PC-3 (cell line): ENCODE data around the gene FAR2. TPM values are rescaled to one million over a fixed set of nuclear protein-coding genes. Genes with fewer than 3 reads are reported as not detected.

ENCODE experiments used
- ATAC-seq: fragments of 200-7000 bp; cut with Tn5 transposase; 2 replicates; pipeline ENCODE4 v1.9.1; 2020; ENCODE audit warnings: mild to moderate bottlenecking, moderate library complexity
- BruUV-seq: library from RNA; stranded (reverse); fragments of 400-500 nt; replicated peaks from 2 replicates; lab custom pipeline; 2021; lab: Mats Ljungman, UMichigan
- CTCF ChIA-PET: fragments of 300-600 bp; sonication (Branson Sonifier 250); formaldehyde crosslinking; loops from one replicate; lab custom pipeline; 2022; ENCODE audit warnings: antibody characterized with exemption; lab: Charles Lee
- POLR2A ChIA-PET: fragments of 300-600 bp; sonication (Branson Sonifier 250); formaldehyde crosslinking; loops from one replicate; lab custom pipeline; 2022; ENCODE audit warnings: antibody characterized with exemption; ENCODE audit not compliant: unreplicated experiment; lab: Charles Lee
- DNase-seq: peaks from one replicate; pipeline ENCODE4 v3.0.0-alpha.2; 2015
- H2AFZ ChIP-seq: fragments of 300-600 bp; sonication (generic); 2 replicates; pipeline ENCODE4 v1.6.0; 2016; ENCODE audit warnings: antibody characterized with exemption, low read length
- H3F3A ChIP-seq: fragments of 300-600 bp; sonication (generic); one replicate; pipeline ENCODE4 v1.6.0; 2017; ENCODE audit warnings: antibody characterized with exemption, low read length, control low read depth, mild to moderate bottlenecking; ENCODE audit not compliant: unreplicated experiment
- H3K27ac ChIP-seq: fragments of 300-600 bp; sonication (generic); 2 replicates; pipeline ENCODE4 v1.5.1; 2016; ENCODE audit warnings: mild to moderate bottlenecking, low read length
- H3K27me3 ChIP-seq: fragments of 300-600 bp; sonication (generic); 2 replicates; pipeline ENCODE4 v1.6.1; 2016; ENCODE audit warnings: low read length, mixed read lengths
- H3K36me3 ChIP-seq: fragments of 300-600 bp; sonication (generic); 2 replicates; pipeline ENCODE4 v1.6.1; 2016; ENCODE audit warnings: low read depth, mixed run types, low read length, mixed read lengths
- H3K4me1 ChIP-seq: fragments of 300-600 bp; sonication (generic); 2 replicates; pipeline ENCODE4 v1.5.1; 2016; ENCODE audit warnings: low read length; ENCODE audit not compliant: insufficient read depth
- H3K4me2 ChIP-seq: fragments of 300-600 bp; sonication (generic); 2 replicates; pipeline ENCODE4 v1.6.0; 2016; ENCODE audit warnings: low read length
- H3K4me3 ChIP-seq: fragments of 300-600 bp; sonication (generic); 2 replicates; pipeline ENCODE4 v1.5.1; 2016; ENCODE audit warnings: mild to moderate bottlenecking, low read length, mixed read lengths
- H3K79me2 ChIP-seq: fragments of 300-600 bp; sonication (generic); 2 replicates; pipeline ENCODE4 v1.6.1; 2017; ENCODE audit warnings: low read length, mixed read lengths
- H3K9ac ChIP-seq: fragments of 300-600 bp; sonication (generic); 2 replicates; pipeline ENCODE4 v1.6.0; 2016; ENCODE audit warnings: mild to moderate bottlenecking, low read length
- H3K9me2 ChIP-seq: fragments of 300-600 bp; sonication (generic); replicated peaks from 2 replicates; pipeline ENCODE4 v1.6.1; 2016; ENCODE audit warnings: mixed run types, low read length, mixed read lengths
- H3K9me3 ChIP-seq: fragments of 300-600 bp; sonication (generic); 2 replicates; pipeline ENCODE4 v1.6.1; 2016; ENCODE audit warnings: low read length, mixed read lengths
- H4K20me1 ChIP-seq: fragments of 300-600 bp; sonication (generic); 2 replicates; pipeline ENCODE4 v1.6.1; 2016; ENCODE audit warnings: low read length, mixed read lengths
- EZH2 ChIP-seq: fragments of 300-600 bp; sonication (generic); IDR thresholded peaks from one replicate; pipeline ENCODE4 v1.6.1; 2017; ENCODE audit warnings: antibody characterized with exemption, mild to moderate bottlenecking, low read length; ENCODE audit not compliant: unreplicated experiment
- EZH2phosphoT487 ChIP-seq: fragments of 300-600 bp; sonication (generic); IDR thresholded peaks from 2 replicates; pipeline ENCODE4 v1.6.1; 2018; ENCODE audit warnings: mild to moderate bottlenecking, antibody characterized with exemption, low read length, borderline replicate concordance
- intact Hi-C: fragments of 100-400 bp; cut with micrococcal nuclease; formaldehyde crosslinking; loops from 2 replicates; pipeline ENCODE4 v1.9.0; 2023
- total RNA-seq: library from RNA; depleted of rRNA; stranded (reverse); fragments of >200 nt; gene quantifications from 2 replicates; pipeline ENCODE4 v1.2.3, GENCODE V29; 2014
- TF ChIP-seq, protein P1 (sequence below): fragments of 300-600 bp; sonication (generic); conservative IDR thresholded peaks from 2 replicates; pipeline ENCODE4 v1.5.1; 2017; ENCODE audit warnings: antibody characterized with exemption, low read depth, mild to moderate bottlenecking, low read length

FAR2 gene
- total RNA-seq, 1 experiment from 2014 or later = 10.2 TPM

DNA sequence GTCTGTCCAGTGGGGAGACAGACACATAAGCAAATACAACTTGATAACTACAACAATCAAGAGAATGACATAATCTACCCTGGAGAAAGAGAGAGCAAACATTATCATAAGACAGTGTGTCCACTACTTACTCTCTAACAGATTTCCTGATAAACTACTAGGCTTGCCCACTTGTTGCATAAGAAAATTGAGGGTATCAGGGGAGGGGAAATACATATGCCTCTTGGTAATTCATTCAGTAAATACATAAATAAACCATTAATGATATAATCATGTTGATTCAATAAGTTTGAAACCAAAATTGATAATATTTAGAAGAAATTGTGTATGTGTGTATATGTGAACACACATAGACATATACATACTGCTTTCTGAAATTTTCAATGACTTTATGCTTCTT is 155.3 kb downstream of the FAR2 start:
- H4K20me1 ChIP-seq = no peaks in the 10 kb centered on the region
- ATAC-seq = no peak
- H2AFZ ChIP-seq = no peak overlapping the region
- no peaks in the 10 kb centered on the region for H3K36me3 ChIP-seq
- H3K79me2 ChIP-seq = no peaks in the 10 kb centered on the region
- no peaks in the 10 kb centered on the region for H3K9me3 ChIP-seq
- no peaks in the 10 kb centered on the region for H3F3A ChIP-seq
- BruUV-seq = no TSS peak
- CTCF ChIA-PET = no interaction called here
- no peak overlapping the region for H3K4me2 ChIP-seq
- H3K27ac ChIP-seq = no peak overlapping the region
- H3K9me2 ChIP-seq = no peaks in the 10 kb centered on the region
- POLR2A ChIA-PET = no interaction called here
- no peak overlapping the region for H3K9ac ChIP-seq
- peaks cover 6% of the 10 kb centered on the region for H3K4me1 ChIP-seq
- H3K4me3 ChIP-seq = no peak overlapping the region
- H3K27me3 ChIP-seq = no peaks in the 10 kb centered on the region
- no peak for DNase-seq
- TF ChIP-seq EZH2 = no peak
- TF ChIP-seq, protein P1, sequence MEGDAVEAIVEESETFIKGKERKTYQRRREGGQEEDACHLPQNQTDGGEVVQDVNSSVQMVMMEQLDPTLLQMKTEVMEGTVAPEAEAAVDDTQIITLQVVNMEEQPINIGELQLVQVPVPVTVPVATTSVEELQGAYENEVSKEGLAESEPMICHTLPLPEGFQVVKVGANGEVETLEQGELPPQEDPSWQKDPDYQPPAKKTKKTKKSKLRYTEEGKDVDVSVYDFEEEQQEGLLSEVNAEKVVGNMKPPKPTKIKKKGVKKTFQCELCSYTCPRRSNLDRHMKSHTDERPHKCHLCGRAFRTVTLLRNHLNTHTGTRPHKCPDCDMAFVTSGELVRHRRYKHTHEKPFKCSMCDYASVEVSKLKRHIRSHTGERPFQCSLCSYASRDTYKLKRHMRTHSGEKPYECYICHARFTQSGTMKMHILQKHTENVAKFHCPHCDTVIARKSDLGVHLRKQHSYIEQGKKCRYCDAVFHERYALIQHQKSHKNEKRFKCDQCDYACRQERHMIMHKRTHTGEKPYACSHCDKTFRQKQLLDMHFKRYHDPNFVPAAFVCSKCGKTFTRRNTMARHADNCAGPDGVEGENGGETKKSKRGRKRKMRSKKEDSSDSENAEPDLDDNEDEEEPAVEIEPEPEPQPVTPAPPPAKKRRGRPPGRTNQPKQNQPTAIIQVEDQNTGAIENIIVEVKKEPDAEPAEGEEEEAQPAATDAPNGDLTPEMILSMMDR = no peak
- intact Hi-C loops = no loop called here

DNA sequence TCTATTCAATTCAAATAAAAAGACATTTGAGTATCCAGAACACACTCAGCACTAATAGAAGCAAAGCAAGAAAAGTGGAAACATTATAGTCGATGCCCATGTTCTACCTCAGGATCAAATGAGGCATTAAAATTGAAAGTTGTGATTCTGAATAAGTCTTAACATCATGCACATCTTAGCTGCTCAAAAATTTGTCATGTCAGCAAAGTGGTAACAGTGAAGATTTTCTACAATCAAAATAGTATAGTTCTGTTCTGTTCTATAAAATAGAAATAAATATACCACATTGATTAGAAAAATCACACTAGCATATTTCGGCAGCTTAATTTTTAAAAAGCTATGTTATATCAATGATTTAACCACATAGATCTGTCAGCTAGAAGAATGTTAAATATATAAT is 157.2 kb downstream of the FAR2 start:
- H3K9me3 ChIP-seq = no peaks in the 10 kb centered on the region
- CTCF ChIA-PET = no interaction called here
- no peaks in the 10 kb centered on the region for H3K79me2 ChIP-seq
- DNase-seq (no peak), ATAC-seq (no peak)
- POLR2A ChIA-PET = no interaction called here
- H3K9me2 ChIP-seq = no peaks in the 10 kb centered on the region
- H3F3A ChIP-seq = no peaks in the 10 kb centered on the region
- H3K27ac ChIP-seq = no peak overlapping the region
- intact Hi-C loops = no loop called here
- H3K9ac ChIP-seq = no peak overlapping the region
- BruUV-seq = no TSS peak
- no peak overlapping the region for H3K4me3 ChIP-seq
- H3K4me1 ChIP-seq = peaks cover 4% of the 10 kb centered on the region
- H2AFZ ChIP-seq = no peak overlapping the region
- no peak overlapping the region for H3K4me2 ChIP-seq
- no peaks in the 10 kb centered on the region for H4K20me1 ChIP-seq
- no peaks in the 10 kb centered on the region for H3K27me3 ChIP-seq
- no peak for TF ChIP-seq EZH2phosphoT487
- TF ChIP-seq, protein P1 = no peak
- no peak for TF ChIP-seq EZH2
- H3K36me3 ChIP-seq = no peaks in the 10 kb centered on the region

DNA sequence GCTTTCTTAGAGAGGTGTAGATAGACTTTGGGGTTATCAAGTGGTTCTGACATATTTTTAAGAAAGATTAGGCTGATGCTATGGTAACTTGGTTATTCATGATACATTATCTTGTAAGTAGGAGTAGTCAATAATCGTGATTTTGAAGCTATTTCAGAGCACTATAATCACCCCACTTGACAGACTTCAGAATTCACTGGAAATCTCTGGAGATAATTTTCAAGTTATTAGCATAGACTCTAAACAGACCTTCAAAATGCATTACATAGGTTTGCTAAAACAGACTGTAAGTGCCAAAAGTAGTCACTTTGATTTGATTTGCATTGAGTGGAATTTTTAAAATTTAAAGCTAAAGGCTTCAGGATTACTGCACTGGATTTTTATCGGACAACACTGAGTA is 157.6 kb downstream of the FAR2 start:
- H4K20me1 ChIP-seq = no peaks in the 10 kb centered on the region
- no peaks in the 10 kb centered on the region for H3K79me2 ChIP-seq
- intact Hi-C loops = no loop called here
- no TSS peak for BruUV-seq
- CTCF ChIA-PET = interaction anchor here (1.1 kb wide), 1 partner anchor 64 kb away, joined by 4 read pairs; no protein-coding TSS in a partner anchor
- H2AFZ ChIP-seq = no peak overlapping the region
- H3K27ac ChIP-seq = no peak overlapping the region
- TF ChIP-seq EZH2 = no peak
- no peak for TF ChIP-seq EZH2phosphoT487
- TF ChIP-seq, protein P1 = no peak
- no peaks in the 10 kb centered on the region for H3K9me3 ChIP-seq
- POLR2A ChIA-PET = no interaction called here
- H3K9me2 ChIP-seq = no peaks in the 10 kb centered on the region
- 0 out of 2 replicates have a peak, but pooled peaks cover under 1% of the 10 kb centered on the region for H3K4me1 ChIP-seq
- H3K4me2 ChIP-seq = no peak overlapping the region
- H3F3A ChIP-seq = no peaks in the 10 kb centered on the region
- no peak overlapping the region for H3K4me3 ChIP-seq
- DNase-seq (no peak), ATAC-seq (no peak)
- no peaks in the 10 kb centered on the region for H3K27me3 ChIP-seq
- H3K9ac ChIP-seq = no peak overlapping the region
- no peaks in the 10 kb centered on the region for H3K36me3 ChIP-seq
